ENCODE measurements around the gene GBX1.

GBX1 gene

GRCh38 chr7:151130741-151131157, 36.7 kb downstream of the GBX1 start:
- Histone ChIP-seq H3K4me3 (ENCODE audit: severe bottlenecking) (no peak overlapping the region), H3K27me3 (ENCODE audit: insufficient read depth, poor library complexity, severe bottlenecking) (no peaks in the 10 kb centered on the region), H3K9me3 (ENCODE audit: severe bottlenecking) (no peaks in the 10 kb centered on the region), H3K36me3 (ENCODE audit: low read depth) (peaks cover 64% of the 10 kb centered on the region), H3K4me1 (ENCODE audit: insufficient read depth, poor library complexity, severe bottlenecking) (no peaks in the 10 kb centered on the region), H3K27ac (ENCODE audit: poor library complexity, severe bottlenecking) (no peak overlapping the region)
- DNase-seq (ENCODE audit: low spot score) = no peak
- ATAC-seq (ENCODE audit: low read depth) = no peak
- TF ChIP-seq CTCF (IDR thresholded peaks at IDR 0.05; ENCODE audit: poor library complexity, severe bottlenecking) = no peak

GRCh38 chr7:151129960-151130591, 37.4 kb downstream of the GBX1 start:
- H3K27ac ChIP-seq (ENCODE audit: poor library complexity, severe bottlenecking) = no peak overlapping the region
- no peaks in the 10 kb centered on the region for H3K4me1 ChIP-seq (ENCODE audit: insufficient read depth, poor library complexity, severe bottlenecking)
- ATAC-seq (ENCODE audit: low read depth) = no peak
- H3K4me3 ChIP-seq (ENCODE audit: severe bottlenecking) = no peak overlapping the region
- no peaks in the 10 kb centered on the region for H3K27me3 ChIP-seq (ENCODE audit: insufficient read depth, poor library complexity, severe bottlenecking)
- TF ChIP-seq CTCF (IDR thresholded peaks at IDR 0.05; ENCODE audit: poor library complexity, severe bottlenecking) = no peak
- DNase-seq (ENCODE audit: low spot score) = no peak
- H3K9me3 ChIP-seq (ENCODE audit: severe bottlenecking) = no peaks in the 10 kb centered on the region
- peaks cover 64% of the 10 kb centered on the region for H3K36me3 ChIP-seq (ENCODE audit: low read depth)

GRCh38 chr7:151129117-151129959, 38.2 kb downstream of the GBX1 start:
- Histone ChIP-seq H3K4me1 (ENCODE audit: insufficient read depth, poor library complexity, severe bottlenecking) (no peaks in the 10 kb centered on the region), H3K27ac (ENCODE audit: poor library complexity, severe bottlenecking) (no peak overlapping the region), H3K36me3 (ENCODE audit: low read depth) (peaks cover 64% of the 10 kb centered on the region), H3K9me3 (ENCODE audit: severe bottlenecking) (no peaks in the 10 kb centered on the region), H3K27me3 (ENCODE audit: insufficient read depth, poor library complexity, severe bottlenecking) (no peaks in the 10 kb centered on the region), H3K4me3 (ENCODE audit: severe bottlenecking) (no peak overlapping the region)
- no peak for TF ChIP-seq CTCF (IDR thresholded peaks at IDR 0.05; ENCODE audit: poor library complexity, severe bottlenecking)
- DNase-seq (ENCODE audit: low spot score) (no peak), ATAC-seq (ENCODE audit: low read depth) (no peak)

GRCh38 chr7:151128716-151129115, 38.8 kb downstream of the GBX1 start:
- Histone ChIP-seq H3K4me1 (ENCODE audit: insufficient read depth, poor library complexity, severe bottlenecking) (no peaks in the 10 kb centered on the region), H3K9me3 (ENCODE audit: severe bottlenecking) (no peaks in the 10 kb centered on the region), H3K4me3 (ENCODE audit: severe bottlenecking) (no peak overlapping the region), H3K36me3 (ENCODE audit: low read depth) (peaks cover 64% of the 10 kb centered on the region), H3K27me3 (ENCODE audit: insufficient read depth, poor library complexity, severe bottlenecking) (no peaks in the 10 kb centered on the region), H3K27ac (ENCODE audit: poor library complexity, severe bottlenecking) (no peak overlapping the region)
- DNase-seq (ENCODE audit: low spot score) (no peak), ATAC-seq (ENCODE audit: low read depth) (no peak)
- TF ChIP-seq CTCF (IDR thresholded peaks at IDR 0.05; ENCODE audit: poor library complexity, severe bottlenecking) = no peak

- TF ChIP-seq CTCF (IDR thresholded peaks at IDR 0.05; ENCODE audit: poor library complexity, severe bottlenecking) = no peak
- Histone ChIP-seq H3K9me3 (ENCODE audit: severe bottlenecking) (no peaks in the 10 kb centered on the region), H3K27me3 (ENCODE audit: insufficient read depth, poor library complexity, severe bottlenecking) (no peaks in the 10 kb centered on the region), H3K36me3 (ENCODE audit: low read depth) (peaks cover 66% of the 10 kb centered on the region), H3K4me3 (ENCODE audit: severe bottlenecking) (no peak overlapping the region), H3K4me1 (ENCODE audit: insufficient read depth, poor library complexity, severe bottlenecking) (no peaks in the 10 kb centered on the region), H3K27ac (ENCODE audit: poor library complexity, severe bottlenecking) (no peak overlapping the region)
- ATAC-seq (ENCODE audit: low read depth) (no peak), DNase-seq (ENCODE audit: low spot score) (no peak)
These were observed 39.4 kb downstream of the GBX1 start for GRCh38 chr7:151128144-151128543.
